ENCODE results near the gene QPCT.

Gene QPCT

DNA sequence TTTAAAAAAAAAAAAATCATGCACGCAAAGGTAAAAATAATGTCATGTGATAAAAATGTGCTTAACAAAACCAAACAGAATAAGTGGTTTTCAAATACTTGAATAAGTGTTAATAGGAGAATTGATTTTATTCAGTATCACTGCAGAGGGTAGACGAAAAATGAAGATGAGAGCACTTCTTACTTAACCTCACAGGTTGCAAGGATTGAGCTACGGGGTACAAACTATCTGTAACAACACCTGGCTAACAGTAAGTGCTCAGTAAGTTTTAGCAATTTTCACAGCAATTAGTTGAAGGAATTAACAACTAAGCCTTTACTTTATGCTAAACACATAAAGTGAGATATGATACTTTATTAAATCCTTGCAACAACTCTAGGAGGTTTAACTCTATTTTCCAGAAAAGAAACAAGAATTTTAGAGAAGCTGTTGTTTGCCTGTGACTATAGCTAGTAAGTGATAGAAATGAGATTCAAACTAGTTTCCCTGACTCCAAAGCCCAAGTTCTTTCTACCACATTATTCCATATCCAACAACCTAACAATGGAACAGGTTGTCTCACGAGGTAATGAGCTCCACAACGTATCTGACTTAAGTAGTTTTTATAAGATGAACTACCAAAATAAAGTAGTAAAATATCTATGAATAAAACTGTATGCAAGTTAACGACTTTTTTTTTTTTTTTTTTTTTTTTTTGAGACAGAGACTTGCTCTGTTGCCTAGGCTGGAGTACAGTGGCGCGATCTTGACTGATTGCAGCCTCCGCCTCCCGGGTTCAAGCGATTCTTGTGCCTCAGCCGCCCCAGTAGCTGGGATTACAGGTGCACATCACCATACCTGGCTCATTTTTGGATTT, 24.4 kb upstream of the QPCT start:
- TF ChIP-seq, protein P1, sequence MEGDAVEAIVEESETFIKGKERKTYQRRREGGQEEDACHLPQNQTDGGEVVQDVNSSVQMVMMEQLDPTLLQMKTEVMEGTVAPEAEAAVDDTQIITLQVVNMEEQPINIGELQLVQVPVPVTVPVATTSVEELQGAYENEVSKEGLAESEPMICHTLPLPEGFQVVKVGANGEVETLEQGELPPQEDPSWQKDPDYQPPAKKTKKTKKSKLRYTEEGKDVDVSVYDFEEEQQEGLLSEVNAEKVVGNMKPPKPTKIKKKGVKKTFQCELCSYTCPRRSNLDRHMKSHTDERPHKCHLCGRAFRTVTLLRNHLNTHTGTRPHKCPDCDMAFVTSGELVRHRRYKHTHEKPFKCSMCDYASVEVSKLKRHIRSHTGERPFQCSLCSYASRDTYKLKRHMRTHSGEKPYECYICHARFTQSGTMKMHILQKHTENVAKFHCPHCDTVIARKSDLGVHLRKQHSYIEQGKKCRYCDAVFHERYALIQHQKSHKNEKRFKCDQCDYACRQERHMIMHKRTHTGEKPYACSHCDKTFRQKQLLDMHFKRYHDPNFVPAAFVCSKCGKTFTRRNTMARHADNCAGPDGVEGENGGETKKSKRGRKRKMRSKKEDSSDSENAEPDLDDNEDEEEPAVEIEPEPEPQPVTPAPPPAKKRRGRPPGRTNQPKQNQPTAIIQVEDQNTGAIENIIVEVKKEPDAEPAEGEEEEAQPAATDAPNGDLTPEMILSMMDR (conservative IDR thresholded peaks at IDR 0.05), result no peak
- H3K27ac ChIP-seq, result no peak overlapping the region

GRCh38 chr2:37321029-37321682, 23.3 kb upstream of the QPCT start:
- TF ChIP-seq, protein P1 (conservative IDR thresholded peaks at IDR 0.05), result no peak
- no peak overlapping the region for H3K27ac ChIP-seq

DNA sequence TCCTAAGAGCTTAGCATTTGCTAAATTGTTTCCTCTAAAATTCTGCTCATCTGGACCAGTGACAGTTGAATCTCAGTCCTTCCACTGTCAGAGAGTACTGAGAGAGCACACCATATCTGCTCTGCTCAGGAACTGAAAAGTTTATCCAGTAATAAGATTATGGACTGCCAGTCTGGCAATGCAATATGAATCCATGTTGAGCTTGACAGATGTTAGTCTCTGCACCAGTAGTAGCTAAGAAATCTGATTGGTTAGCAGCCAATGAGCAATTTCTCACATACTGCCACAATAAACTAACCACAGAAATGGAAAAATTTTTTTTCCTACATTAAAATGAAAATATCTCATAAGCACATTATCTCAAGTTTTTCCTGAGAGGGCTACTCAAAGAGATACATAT, 22.1 kb upstream of the QPCT start:
- TF ChIP-seq, protein P1 (conservative IDR thresholded peaks at IDR 0.05), result no peak
- no peak overlapping the region for H3K27ac ChIP-seq

GRCh38 chr2:37323176-37323780, 21.2 kb upstream of the QPCT start:
- TF ChIP-seq, protein P1 (conservative IDR thresholded peaks at IDR 0.05), result no peak
- H3K27ac ChIP-seq, result peak overlapping the region; percentile 65

- TF ChIP-seq, protein P1 (conservative IDR thresholded peaks at IDR 0.05), result no peak
- H3K27ac ChIP-seq, result peak overlapping the region; percentile 65
These were observed 20.5 kb upstream of the QPCT start for GRCh38 chr2:37323781-37324535.

DNA sequence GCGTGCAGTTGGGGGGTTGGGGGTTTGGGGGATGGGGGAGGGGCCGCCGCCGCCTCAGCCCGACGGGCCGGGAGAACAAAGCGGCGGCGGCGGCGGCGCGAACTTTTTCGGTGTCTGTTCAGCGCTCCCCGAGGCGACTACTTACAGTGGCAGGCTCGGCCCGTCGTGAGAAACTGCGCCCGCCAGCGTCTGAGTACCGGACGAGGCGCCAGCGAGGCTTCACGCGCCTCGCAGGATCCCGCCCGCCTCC, 20.0 kb upstream of the QPCT start:
- H3K27ac ChIP-seq, result peak overlapping the region; percentile 65
- TF ChIP-seq, protein P1 (conservative IDR thresholded peaks at IDR 0.05), result no peak
